Limb (tissue), 2 donors: ENCODE measurements around the gene PPP1R7.
A peak's percentile ranks its signal among the peaks of the same experiment; 100 is the strongest.
"Not testable (repeated sequence)": the region's sequence is repeated elsewhere in the genome, so short reads cannot be mapped to it uniquely, and the experiment has no call there.

Source experiments
- DNase-seq, 2 donors: peaks; one replicate each; pipeline ENCODE4 v3.0.0-alpha.2; 2016; ENCODE audit errors: extremely low spot score in 2 of 2

Gene PPP1R7, protein sequence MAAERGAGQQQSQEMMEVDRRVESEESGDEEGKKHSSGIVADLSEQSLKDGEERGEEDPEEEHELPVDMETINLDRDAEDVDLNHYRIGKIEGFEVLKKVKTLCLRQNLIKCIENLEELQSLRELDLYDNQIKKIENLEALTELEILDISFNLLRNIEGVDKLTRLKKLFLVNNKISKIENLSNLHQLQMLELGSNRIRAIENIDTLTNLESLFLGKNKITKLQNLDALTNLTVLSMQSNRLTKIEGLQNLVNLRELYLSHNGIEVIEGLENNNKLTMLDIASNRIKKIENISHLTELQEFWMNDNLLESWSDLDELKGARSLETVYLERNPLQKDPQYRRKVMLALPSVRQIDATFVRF

DNA sequence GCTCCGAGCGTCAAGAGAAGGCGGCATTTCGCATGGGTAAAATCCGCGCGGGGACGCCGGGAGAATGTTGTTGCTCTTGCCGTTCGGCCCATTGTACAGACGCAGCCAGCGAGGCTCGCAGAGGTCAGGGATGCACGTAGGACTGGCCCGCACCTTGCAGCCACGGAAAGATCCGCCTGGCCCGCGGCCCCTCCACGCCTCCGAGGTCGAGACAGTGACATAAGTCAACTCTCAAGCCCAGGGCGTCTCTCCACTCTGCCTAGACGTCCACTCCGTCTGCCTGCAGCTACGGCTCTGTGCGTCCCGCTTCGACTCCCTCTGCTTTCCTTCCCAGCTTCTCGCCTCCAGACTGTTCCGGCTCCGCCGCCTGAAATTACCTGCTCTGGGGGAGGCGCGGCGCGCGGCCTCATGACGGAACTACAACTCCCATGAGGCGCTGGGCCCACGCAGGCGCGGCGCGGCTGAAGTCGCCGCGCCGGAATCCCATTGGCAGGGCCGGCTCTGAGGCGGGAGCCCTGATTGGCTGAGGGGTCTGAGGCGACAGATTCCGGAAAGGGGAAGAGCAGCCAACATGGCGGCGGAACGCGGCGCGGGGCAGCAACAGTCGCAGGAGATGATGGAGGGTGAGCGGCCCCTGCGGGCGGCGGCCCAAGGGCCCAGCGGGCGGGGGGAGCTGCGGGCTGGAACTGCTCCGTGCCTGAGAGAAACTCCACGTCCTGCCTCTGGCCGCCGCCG is at the start of gene PPP1R7:
TSS of gene PPP1R7 (plus strand) at position 543 of the 735 bp plus-strand sequence. CDS start at position 572, 29 bp downstream.
- DNase-seq: peak; percentile 95 to 96

DNA sequence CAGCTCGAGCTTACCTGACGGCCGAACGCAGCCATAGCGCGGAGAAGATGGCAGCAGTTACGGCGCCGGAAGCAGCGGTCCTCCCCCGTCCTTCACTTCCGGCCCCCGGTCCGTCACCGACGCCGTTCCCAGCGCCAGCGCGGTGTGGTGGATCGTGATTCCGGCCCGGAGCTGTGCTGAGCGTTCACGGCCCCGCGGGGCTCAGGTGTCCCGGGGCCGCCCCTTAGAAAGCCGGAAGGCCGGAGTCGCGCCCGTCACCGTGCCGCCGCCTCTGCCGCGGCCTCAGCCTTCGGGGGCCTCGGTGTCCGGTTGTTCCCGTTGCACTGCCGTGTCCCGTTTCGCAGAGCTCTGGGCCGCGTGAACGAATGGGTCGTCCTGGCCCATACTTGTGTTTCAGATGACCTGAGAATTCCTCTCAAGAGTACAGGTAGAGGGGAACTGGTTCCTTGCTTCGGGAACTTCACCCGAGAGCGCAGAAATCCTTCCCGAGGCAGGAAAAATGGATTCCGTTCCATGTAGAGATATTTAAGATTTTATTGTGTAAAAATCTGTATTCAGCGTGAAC is 47.9 kb upstream of the PPP1R7 start, which contains the start of gene MTERF4:
TSS of gene MTERF4 (minus strand) at position 49 of the 565 bp plus-strand sequence. CDS start at position 35, 14 bp downstream.
- DNase-seq: peak; percentile 88 to 91

DNA sequence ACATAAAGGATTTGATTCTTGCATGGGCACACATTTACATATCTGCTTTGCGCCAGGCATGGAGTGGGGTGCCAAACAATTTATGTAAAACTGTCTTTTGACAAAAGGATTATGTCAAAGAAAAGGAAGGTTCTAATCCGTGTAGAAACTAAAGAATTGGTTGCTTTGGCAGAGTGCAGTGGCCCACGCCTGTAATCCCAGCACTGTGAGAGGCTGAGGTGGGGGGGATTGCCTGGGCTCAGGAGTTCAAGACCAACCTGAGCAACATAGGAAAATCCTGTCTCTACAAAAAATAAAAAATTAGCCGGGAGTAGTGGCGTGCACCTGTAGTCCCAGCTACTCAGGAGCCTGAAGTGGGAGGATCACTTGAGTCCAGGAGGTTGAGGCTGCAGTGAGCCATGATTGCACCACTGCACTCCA is 47.1 kb upstream of the PPP1R7 start:
- no peak for DNase-seq

DNA sequence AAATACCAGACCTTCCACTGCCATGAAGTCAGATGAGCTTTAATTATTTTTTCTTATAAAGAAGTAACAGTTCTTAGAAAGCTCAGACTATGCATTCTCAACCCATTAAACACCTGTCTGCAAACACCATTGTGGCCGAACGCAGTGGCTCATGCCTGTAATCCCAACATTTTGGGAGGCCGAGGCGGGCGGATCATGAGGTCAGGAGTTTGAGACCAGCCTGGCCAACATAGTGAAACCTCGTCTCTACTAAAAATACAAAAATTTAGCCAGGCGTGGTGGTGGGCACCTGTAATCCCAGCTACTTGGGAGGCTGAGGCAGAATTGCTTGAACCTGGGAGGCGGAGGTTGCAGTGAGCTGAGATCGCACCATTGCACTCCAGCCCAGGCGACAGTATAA is 45.7 kb upstream of the PPP1R7 start:
- DNase-seq: not testable (repeated sequence)

DNA sequence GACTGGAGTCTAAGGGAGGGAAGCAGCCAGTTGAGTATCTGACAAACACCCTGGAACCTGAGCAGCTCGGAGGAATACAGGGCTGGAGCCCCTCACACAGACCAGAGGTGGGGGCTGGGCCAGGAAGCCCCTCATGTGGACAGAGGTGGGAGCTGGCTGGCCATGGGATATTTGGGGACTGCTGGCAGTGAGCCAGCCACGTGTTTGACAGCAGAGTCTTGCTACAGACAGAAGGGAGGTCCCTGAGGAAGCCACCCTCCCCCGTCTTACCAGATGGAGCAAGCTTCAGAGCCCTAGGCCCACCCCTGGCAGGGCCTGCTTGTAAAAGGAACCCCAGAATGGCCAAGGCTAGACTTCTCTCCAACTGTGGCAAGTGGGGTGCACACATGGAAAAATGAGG is 44.6 kb upstream of the PPP1R7 start:
- DNase-seq: no peak

DNA sequence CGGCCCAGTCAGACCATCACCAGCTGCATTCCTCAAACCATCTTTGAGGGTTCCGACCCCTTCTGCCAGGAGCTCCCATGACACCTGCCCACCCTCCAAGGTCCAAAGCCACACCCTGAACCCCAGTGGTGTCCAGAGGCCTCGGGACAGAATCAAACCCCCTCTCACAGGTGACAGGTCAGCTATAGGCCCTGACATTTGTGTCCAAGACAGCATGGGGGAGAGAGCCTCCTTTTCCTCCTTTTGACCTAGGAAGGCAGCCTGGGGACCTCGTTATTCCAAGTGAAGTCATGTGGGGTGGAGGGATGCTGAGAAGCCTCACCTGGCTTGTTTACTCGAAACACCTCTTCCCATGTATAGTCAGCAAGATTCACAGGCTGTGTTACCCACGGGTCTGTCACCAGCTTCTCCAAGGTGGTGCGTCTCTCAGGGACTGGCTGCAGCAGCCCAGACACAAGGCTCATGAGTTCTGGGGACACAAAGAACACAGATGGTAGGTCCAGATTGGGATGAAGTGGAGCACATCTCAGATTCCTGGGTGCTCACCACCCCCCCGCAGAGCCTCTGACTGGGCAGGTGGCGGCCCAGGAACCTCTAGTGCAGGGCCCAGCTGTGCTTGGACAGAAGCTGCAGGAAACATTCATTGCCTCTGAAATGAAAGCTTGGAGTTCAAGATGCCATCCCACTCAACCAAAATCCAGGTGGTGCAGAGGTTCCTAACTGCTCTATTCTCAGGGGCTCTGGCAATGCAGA is 43.1 kb upstream of the PPP1R7 start:
- DNase-seq: peak in 1 of 2 donors; percentile 7

DNA sequence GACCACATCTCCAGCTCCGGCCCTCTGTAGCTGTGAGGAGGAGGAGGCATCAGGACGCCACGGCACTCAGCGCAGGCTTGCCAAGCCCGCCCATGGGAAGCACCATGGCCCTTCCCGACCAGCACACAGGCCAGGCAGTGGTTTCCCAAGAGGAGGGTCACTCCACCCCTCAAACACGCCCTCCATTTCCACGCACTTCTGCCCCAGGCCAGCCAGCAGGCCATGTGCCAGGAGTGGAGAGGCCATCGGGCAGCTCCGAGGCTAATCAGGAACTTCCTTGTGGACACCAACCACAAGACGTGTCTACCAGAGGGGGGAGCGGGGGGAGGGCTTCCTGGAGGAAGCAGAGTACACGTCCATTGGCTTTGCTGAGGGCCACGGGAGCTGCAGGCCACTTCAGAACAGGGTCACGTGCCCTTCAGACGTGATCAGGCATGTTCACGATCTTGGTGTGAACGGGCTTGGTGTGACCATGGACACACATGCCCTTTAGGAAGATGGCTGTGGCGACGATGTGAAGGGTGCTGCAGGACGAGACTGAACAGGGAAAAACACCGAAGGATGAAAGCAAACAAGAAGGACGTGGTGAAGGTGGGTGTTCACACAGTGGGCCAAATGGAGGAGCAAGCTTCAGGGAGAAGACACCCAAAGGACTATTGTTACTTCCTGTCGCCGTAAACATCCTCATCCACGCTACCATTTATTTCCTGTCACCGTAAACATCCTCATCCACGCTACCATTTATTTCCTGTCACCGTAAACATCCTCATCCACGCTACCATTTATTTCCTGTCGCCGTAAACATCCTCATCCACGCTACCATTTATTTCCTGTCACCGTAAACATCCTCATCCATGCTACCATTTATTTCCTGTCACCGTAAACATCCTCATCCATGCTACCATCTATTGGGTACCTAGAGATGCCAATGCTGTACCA is 41.7 kb upstream of the PPP1R7 start:
- peak in 1 of 2 donors; percentile 17 for DNase-seq

DNA sequence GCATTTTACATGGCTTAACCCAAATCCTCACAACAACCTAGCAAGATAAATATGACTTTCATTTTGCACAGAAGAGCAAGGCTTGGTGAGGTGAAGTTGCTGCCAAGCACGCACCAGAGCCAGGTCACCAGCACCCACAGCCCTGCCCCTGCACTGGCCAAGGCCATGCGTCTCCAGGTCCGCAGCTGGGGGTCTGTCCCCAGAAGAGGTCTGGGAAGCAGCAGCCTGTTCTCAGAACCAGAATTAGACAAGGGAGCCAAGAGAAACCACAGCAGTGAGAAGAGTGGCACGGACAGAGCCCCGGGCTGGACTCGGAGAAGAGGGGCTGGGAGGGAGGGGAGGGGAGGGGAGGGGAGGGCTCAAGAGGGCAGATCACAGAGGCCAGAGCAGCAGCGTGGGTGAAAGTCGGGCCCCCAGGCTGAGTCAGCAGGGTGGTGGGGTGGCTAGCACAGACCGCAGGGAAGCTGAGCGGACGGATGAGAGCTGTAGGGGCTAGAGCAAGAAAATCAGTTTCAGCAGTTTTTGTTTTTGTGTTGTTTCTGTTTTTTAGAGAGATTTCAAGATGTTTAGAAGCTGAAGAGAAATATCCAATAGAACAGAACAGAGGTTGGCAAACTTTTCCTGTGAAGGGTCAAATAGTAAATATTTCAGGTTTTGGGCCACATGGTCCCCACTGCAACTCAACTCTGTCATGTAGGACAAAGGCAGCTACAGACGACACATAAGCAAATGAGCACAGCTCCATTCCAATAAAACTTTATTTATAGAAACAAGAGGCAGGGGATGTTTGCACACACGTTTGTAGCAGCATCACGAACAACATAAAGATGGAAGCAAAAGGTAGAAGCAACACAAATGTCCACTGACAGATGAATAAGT is 40.8 kb upstream of the PPP1R7 start:
- no peak for DNase-seq

DNA sequence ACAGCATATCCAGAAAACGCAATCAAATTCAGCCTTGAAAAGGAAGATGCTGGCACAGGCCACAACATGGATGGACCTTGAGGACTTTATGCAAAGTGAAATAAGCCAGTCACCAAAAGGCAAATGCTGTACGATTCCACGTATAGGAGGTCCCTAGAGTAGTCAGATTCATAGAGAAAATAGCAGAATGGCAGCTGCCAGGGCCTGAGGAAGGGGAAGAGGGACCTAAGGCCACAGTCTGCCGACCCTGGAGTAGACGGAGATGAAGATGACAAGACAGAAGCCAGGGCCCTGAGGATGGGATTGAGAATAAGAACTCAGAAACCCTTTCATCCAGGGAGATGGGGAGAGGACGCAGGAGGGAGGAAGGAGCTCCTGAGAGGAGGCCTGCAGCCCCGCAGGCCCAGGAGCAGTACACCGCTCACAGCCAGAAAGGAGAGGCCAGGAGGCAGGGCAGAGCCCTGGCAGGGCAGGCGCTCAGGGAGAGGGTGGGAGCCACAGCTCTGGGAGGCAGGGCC is 40.1 kb upstream of the PPP1R7 start:
- DNase-seq: no peak

DNA sequence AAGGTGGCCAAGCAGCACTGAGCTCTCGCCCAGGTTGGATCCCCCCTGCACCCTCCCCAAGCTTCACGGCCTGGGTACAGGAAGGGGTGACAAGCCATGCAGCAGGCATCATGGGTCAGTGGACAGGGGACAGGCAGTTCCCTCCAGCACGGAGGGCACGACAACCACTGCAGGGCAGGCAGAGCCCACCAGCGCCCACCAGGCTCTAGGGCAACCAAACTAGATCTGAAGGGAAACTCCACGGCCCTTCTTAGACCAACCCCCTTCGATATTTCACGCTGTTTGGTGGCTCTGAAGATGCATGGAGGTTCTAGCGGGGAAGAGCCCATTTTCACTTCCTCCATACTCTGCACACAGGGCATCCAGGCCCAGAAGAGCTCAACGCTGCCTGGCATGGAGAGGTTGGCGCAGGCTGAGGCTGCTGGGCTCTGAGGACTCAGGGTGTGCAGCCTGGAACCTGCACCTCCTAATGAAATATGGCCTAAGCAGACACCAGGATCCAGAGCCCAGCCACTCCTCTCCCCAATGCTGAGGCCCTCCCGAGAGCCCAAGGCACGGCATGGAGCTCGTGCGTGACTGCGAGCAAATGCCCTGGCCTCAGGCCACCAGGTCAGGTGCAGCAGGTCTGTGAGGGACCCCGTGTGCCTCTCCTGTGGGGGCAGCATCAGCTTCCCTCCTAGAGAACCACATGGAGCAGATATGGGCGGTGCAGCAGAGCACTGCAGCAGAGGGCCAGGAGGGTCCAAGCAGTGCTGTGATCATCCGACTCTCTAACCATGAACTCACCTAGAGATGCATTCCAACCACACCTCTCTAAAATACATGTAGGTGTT is 39.4 kb upstream of the PPP1R7 start:
- no peak for DNase-seq

DNA sequence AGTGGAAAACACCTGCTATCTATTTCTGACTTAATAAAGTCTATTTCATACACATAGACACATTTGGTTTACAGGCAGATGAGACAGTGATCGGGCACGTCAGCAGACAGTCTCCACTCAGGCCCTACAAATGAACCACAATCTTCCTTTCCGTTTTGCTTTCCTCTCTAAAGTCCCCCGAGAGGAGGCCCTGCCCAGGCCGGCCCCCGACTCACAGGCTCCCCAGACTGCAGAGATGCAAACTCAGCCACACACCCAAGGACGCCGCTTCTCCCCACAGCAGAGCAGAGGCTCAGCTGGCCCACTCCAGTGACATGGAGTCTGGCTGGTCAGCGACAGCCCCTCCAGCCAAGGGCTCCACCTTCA is 38.8 kb upstream of the PPP1R7 start:
- DNase-seq: no peak

DNA sequence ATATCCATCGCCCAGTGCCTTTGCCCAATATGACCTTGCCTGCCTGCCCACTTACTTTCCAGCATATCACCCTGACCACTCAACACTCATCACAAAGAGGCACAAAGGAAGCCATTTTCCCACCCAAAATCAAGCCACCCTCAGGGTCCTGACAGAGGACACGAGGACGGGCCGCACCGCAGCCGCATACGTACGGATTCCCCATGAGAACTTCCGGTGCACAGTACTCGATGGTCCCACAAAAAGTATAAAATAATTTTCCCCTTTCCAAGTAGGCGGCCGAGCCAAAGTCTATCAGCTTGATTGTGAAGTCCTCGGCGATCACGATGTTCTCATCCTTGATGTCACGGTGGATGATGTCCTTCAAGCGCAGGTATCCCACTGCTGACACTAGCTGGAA is 38.2 kb upstream of the PPP1R7 start:
- no peak for DNase-seq

DNA sequence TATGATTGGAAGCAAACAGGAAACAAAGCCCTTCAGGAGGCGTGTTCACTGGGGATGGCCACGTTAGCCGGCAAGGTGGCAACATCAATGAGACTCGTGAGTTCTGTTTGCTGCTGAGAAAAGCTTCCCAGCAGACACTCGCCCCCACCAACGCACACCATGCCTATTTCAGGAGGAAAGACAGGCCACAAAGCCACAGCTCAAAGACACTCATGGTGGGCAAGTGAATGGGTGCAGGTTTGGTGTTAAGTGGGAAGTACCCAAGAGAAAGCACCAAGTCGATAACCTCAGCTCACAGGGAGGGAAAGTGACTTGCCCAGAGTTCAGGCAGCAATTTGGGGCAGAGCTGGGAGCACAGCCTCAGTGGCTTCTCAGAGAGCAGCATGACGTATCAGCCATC is 37.7 kb upstream of the PPP1R7 start:
- DNase-seq: no peak

DNA sequence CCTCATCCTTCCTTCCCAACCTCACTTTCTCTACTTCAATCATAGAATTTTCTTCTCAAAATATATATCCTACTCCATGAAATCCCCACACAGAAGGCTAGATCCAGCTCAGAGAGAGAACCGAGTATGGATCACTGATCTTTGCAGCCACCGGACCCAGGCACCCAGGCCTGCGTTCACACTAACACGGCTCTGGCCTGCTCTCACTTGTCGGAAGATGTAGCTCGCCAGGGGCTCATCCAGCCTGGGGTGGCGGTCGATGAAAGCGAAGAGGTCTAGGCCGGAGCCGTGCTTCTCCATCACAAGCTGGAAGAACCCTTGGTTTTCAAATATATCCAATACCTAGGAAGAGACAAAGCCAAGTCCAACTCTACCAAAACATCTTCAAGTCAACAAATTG is 35.4 kb upstream of the PPP1R7 start:
- DNase-seq: no peak

DNA sequence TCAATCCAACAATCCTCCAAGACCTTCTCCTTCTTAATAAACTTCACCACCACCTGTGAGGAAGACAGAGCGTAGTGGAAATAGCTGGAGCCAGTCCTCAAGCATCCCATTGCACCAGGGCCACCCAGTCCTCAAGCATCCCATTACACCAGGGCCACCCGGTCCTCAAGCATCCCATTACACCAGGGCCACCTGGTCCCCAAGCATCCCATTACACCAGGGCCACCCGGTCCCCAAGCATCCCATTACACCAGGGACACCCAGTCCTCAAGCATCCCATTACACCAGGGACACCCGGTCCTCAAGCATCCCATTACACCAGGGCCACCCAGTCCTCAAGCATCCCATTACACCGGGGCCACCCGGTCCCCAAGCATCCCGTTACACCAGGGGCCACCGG is 34.9 kb upstream of the PPP1R7 start:
- no peak for DNase-seq

DNA sequence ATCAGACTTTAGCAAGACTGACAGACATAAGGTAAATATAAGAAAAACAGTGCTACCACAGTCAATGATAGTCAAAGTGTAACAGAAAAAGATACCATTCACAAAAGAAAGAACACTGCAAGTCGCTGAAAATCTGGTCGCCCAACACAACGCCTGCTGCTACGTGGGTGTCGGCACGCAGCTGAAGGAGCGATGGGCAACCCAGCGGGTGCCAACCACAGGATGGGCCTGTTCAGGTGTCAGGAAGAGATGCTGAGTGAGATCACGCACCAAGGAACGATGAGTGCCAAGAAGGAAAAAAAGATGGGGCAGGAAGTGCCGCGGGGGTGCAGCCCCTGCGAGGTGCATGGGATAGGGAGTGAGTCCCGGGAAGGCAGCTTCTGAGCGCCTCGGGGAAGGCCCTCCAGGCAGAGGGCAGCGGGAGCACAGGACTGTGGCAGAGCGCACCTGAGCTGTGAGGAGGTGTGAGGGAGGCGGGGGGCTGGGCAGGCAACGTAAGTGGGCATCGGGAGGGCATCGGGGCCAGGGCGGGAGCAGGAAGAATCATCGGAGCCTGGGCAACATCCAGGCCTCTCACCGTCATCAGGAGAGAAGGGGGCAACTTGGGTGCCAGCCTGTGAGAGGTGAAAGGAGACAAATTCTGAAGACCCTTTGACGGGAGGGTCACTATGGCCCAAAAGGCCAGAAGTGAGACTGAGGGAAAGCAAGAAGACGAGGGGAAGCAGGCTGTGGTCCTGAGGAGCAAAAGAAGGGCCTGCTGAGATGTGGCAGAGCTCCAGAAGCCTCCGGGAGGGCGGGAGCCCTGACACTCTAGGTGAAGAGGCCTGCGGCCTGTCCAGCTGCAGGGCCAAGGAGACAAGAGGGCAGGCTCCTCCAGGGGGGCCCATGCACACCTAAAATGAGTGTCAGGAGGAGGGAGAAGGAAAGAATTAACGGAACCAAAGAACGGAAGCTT is 33.4 kb upstream of the PPP1R7 start:
- no peak for DNase-seq

DNA sequence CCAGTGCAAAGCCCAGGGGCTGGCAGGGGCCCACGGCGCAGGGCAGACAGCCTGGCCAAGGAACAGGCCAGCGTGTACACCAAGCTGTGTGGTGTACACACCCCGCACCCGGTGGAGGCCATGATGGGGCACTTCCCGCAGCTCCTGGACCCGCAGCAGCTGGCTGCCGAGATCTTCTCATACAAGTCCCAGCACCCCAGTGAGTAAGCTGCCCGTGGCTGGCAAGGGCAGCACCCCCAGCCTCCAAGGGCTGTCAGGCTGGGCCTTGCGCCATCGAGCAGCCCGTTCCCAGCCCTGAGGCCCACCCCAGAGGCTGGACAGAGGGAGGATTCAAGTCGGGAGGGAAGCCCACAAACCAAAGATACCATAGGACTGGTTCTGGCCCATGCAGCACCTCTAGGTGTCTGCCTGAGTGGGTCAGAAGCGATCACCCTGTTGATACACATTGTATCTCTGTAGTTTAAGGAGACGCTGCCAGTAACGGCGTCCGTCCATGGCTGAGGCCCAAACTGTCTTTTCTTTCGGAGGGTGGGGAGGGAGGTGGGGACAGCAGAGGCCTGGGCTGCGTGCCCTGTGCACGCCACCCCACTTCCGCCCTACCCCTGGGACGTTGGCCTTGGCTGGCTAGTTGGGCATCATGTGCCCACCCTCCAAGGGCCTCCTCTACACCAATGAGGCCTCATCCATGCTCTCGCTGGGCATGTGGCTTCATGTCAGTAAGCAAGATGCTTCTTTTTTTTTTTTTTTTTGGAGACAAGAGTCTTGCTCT is 31.3 kb upstream of the PPP1R7 start:
- no peak for DNase-seq
